Large intestine (tissue), 3 donors: ENCODE measurements around the gene CHST15. TPM values are rescaled to one million over a fixed set of nuclear protein-coding genes. Genes with fewer than 3 reads are reported as not detected.

ENCODE experiments used
- DNase-seq, 2 donors: peaks; one replicate each; pipeline versions ENCODE4 v3.0.0 to v3.0.0-alpha.2; 2013
- H3K27ac ChIP-seq: one replicate; pipeline ENCODE4 v1.5.1; 2013; ENCODE audit warnings: low read length
- H3K27me3 ChIP-seq: 2 replicates; pipeline ENCODE4 v1.6.1; 2013; ENCODE audit warnings: low read length; ENCODE audit not compliant: control insufficient read depth, insufficient read depth
- H3K36me3 ChIP-seq: 2 replicates; pipeline ENCODE4 v1.6.1; 2013; ENCODE audit warnings: low read length; ENCODE audit not compliant: control insufficient read depth, insufficient read depth
- H3K4me1 ChIP-seq: one replicate; pipeline ENCODE4 v1.6.1; 2013; ENCODE audit warnings: low read length; ENCODE audit not compliant: control insufficient read depth, insufficient read depth
- H3K4me3 ChIP-seq: one replicate; pipeline ENCODE4 v1.5.1; 2013; ENCODE audit warnings: low read length
- H3K9me3 ChIP-seq: one replicate; pipeline ENCODE4 v1.6.1; 2013; ENCODE audit warnings: mild to moderate bottlenecking, low read depth, low read length, moderate library complexity; ENCODE audit not compliant: control insufficient read depth
- WGBS: methylation state at CpG from one replicate; pipeline ENCODE4 v1.1.5; 2013; ENCODE audit warnings: low lambda C conversion rate; ENCODE audit not compliant: insufficient coverage; 5-methylcytosine and 5-hydroxymethylcytosine counted together
- polyA plus RNA-seq: library from polyadenylated mRNA; unstranded; fragments of 120-200 nt; gene quantifications from one replicate; pipeline ENCODE4 v1.2.1, GENCODE V29; 2013

Gene CHST15
- polyA plus RNA-seq, 1 donor = 9.4 TPM

GRCh38 chr10:123990889-123991288 is 102.5 kb downstream of the CHST15 start:
- DNase-seq = no peak
- H3K27me3 ChIP-seq = peaks cover 49% of the 10 kb centered on the region

GRCh38 chr10:123988694-123989093 is 104.7 kb downstream of the CHST15 start:
- WGBS = 62% methylated on average over 2 of the region's 2 CpGs

More at GRCh38 chr10:123990889-123991288, 102.5 kb downstream of the CHST15 start:
- H3K9me3 ChIP-seq = no peaks in the 10 kb centered on the region
- no peak overlapping the region for H3K4me3 ChIP-seq
- peaks cover 9% of the 10 kb centered on the region for H3K4me1 ChIP-seq
- no peaks in the 10 kb centered on the region for H3K36me3 ChIP-seq
- WGBS = no CpG with 5 or more reads among the region's 10 CpGs
- no peak overlapping the region for H3K27ac ChIP-seq

GRCh38 chr10:123986736-123987135 is 106.7 kb downstream of the CHST15 start:
- Histone ChIP-seq H3K4me1 (no peaks in the 10 kb centered on the region), H3K4me3 (no peak overlapping the region), H3K36me3 (no peaks in the 10 kb centered on the region), H3K27ac (no peak overlapping the region), H3K9me3 (no peaks in the 10 kb centered on the region), H3K27me3 (peaks cover 21% of the 10 kb centered on the region)
- no CpG with 5 or more reads among the region's 1 CpG for WGBS
- no peak for DNase-seq

More at GRCh38 chr10:123988694-123989093, 104.7 kb downstream of the CHST15 start:
- Histone ChIP-seq H3K36me3 (no peaks in the 10 kb centered on the region), H3K27me3 (peaks cover 35% of the 10 kb centered on the region), H3K4me1 (no peaks in the 10 kb centered on the region), H3K27ac (no peak overlapping the region), H3K4me3 (no peak overlapping the region), H3K9me3 (no peaks in the 10 kb centered on the region)
- no peak for DNase-seq

GRCh38 chr10:123974406-123974805 is 119.0 kb downstream of the CHST15 start:
- H3K9me3 ChIP-seq = peaks cover 7% of the 10 kb centered on the region
- no peak for DNase-seq
- no peak overlapping the region for H3K4me3 ChIP-seq
- peaks cover 66% of the 10 kb centered on the region for H3K27me3 ChIP-seq
- no peak overlapping the region for H3K27ac ChIP-seq
- H3K36me3 ChIP-seq = no peaks in the 10 kb centered on the region
- WGBS = no CpG with 5 or more reads among the region's 4 CpGs
- no peaks in the 10 kb centered on the region for H3K4me1 ChIP-seq

GRCh38 chr10:123972481-123973401 is 120.7 kb downstream of the CHST15 start:
- H3K9me3 ChIP-seq = peaks cover 7% of the 10 kb centered on the region
- no peaks in the 10 kb centered on the region for H3K4me1 ChIP-seq
- no CpG with 5 or more reads among the region's 62 CpGs for WGBS
- no peak for DNase-seq
- H3K4me3 ChIP-seq = no peak overlapping the region
- no peaks in the 10 kb centered on the region for H3K36me3 ChIP-seq
- no peak overlapping the region for H3K27ac ChIP-seq
- H3K27me3 ChIP-seq = peaks cover 75% of the 10 kb centered on the region

GRCh38 chr10:123970927-123971286 is 122.5 kb downstream of the CHST15 start:
- Histone ChIP-seq H3K27ac (no peak overlapping the region), H3K27me3 (peaks cover 68% of the 10 kb centered on the region), H3K36me3 (no peaks in the 10 kb centered on the region), H3K9me3 (peaks cover 7% of the 10 kb centered on the region), H3K4me1 (peaks cover 4% of the 10 kb centered on the region), H3K4me3 (no peak overlapping the region)
- no peak for DNase-seq
- no CpG with 5 or more reads among the region's 4 CpGs for WGBS

- no peak overlapping the region for H3K4me3 ChIP-seq
- peaks cover 68% of the 10 kb centered on the region for H3K27me3 ChIP-seq
- H3K36me3 ChIP-seq = no peaks in the 10 kb centered on the region
- peaks cover 4% of the 10 kb centered on the region for H3K4me1 ChIP-seq
- no peak overlapping the region for H3K27ac ChIP-seq
- H3K9me3 ChIP-seq = peaks cover 7% of the 10 kb centered on the region
- DNase-seq = no peak
- no CpG with 5 or more reads among the region's 25 CpGs for WGBS
These were observed 123.0 kb downstream of the CHST15 start for GRCh38 chr10:123970207-123970926.

- no peak overlapping the region for H3K27ac ChIP-seq
- peaks cover 4% of the 10 kb centered on the region for H3K9me3 ChIP-seq
- H3K4me1 ChIP-seq = peaks cover 4% of the 10 kb centered on the region
- no peaks in the 10 kb centered on the region for H3K36me3 ChIP-seq
- no CpG with 5 or more reads among the region's 19 CpGs for WGBS
- H3K4me3 ChIP-seq = no peak overlapping the region
- H3K27me3 ChIP-seq = peaks cover 45% of the 10 kb centered on the region
- DNase-seq = peak; percentile 50 to 52
These were observed 125.7 kb downstream of the CHST15 start for GRCh38 chr10:123967626-123968243.

GRCh38 chr10:123966896-123967231 is 126.5 kb downstream of the CHST15 start:
- H3K4me3 ChIP-seq = no peak overlapping the region
- H3K9me3 ChIP-seq = peaks cover 4% of the 10 kb centered on the region
- no CpG with 5 or more reads among the region's 7 CpGs for WGBS
- no peaks in the 10 kb centered on the region for H3K36me3 ChIP-seq
- DNase-seq = no peak
- peaks cover 43% of the 10 kb centered on the region for H3K27me3 ChIP-seq
- H3K27ac ChIP-seq = no peak overlapping the region
- peaks cover 4% of the 10 kb centered on the region for H3K4me1 ChIP-seq
